ENCODE measurements around the gene ATF7IP2. TPM values are rescaled to one million over a fixed set of nuclear protein-coding genes. Genes with fewer than 3 reads are reported as not detected.

The ATF7IP2 gene
- total RNA-seq, 1 donor from 2014 or later, result 15.3 TPM

GRCh38 chr16:10514369-10515055 is 128.7 kb downstream of the ATF7IP2 start:
- Mint-ChIP-seq H3K9me3 (ENCODE audit: unreplicated experiment) (no peaks in the 10 kb centered on the region), H3K36me3 (ENCODE audit: low read depth, unreplicated experiment) (no peaks in the 10 kb centered on the region), H3K4me3 (ENCODE audit: unreplicated experiment) (no peak overlapping the region), H3K27ac (ENCODE audit: unreplicated experiment) (no peak overlapping the region), H3K4me1 (ENCODE audit: unreplicated experiment) (no peaks in the 10 kb centered on the region), H3K27me3 (ENCODE audit: unreplicated experiment) (peaks cover 2% of the 10 kb centered on the region)
- TF ChIP-seq CTCF (IDR thresholded peaks at IDR 0.05; ENCODE audit: unreplicated experiment), result peak; percentile 79
- peak; percentile 57 for DNase-seq (ENCODE audit: low spot score)

- Mint-ChIP-seq H3K4me3 (ENCODE audit: unreplicated experiment) (no peak overlapping the region), H3K27me3 (ENCODE audit: unreplicated experiment) (peaks cover 2% of the 10 kb centered on the region), H3K9me3 (ENCODE audit: unreplicated experiment) (no peaks in the 10 kb centered on the region), H3K4me1 (ENCODE audit: unreplicated experiment) (no peaks in the 10 kb centered on the region), H3K27ac (ENCODE audit: unreplicated experiment) (no peak overlapping the region), H3K36me3 (ENCODE audit: low read depth, unreplicated experiment) (no peaks in the 10 kb centered on the region)
- DNase-seq (ENCODE audit: low spot score), result no peak
- no peak for TF ChIP-seq CTCF (IDR thresholded peaks at IDR 0.05; ENCODE audit: unreplicated experiment)
Measured at GRCh38 chr16:10517868-10518267, 132.0 kb downstream of the ATF7IP2 start.

- no peaks in the 10 kb centered on the region for H3K4me1 Mint-ChIP-seq (ENCODE audit: unreplicated experiment)
- DNase-seq (ENCODE audit: low spot score), result no peak
- H3K9me3 Mint-ChIP-seq (ENCODE audit: unreplicated experiment), result no peaks in the 10 kb centered on the region
- H3K36me3 Mint-ChIP-seq (ENCODE audit: low read depth, unreplicated experiment), result no peaks in the 10 kb centered on the region
- no peak overlapping the region for H3K27ac Mint-ChIP-seq (ENCODE audit: unreplicated experiment)
- H3K27me3 Mint-ChIP-seq (ENCODE audit: unreplicated experiment), result peaks cover 2% of the 10 kb centered on the region
- TF ChIP-seq CTCF (IDR thresholded peaks at IDR 0.05; ENCODE audit: unreplicated experiment), result no peak
- no peak overlapping the region for H3K4me3 Mint-ChIP-seq (ENCODE audit: unreplicated experiment)
Measured at GRCh38 chr16:10518479-10519041, 132.7 kb downstream of the ATF7IP2 start.

- Mint-ChIP-seq H3K36me3 (ENCODE audit: low read depth, unreplicated experiment) (no peaks in the 10 kb centered on the region), H3K9me3 (ENCODE audit: unreplicated experiment) (no peaks in the 10 kb centered on the region), H3K4me1 (ENCODE audit: unreplicated experiment) (no peaks in the 10 kb centered on the region), H3K4me3 (ENCODE audit: unreplicated experiment) (no peak overlapping the region), H3K27ac (ENCODE audit: unreplicated experiment) (no peak overlapping the region), H3K27me3 (ENCODE audit: unreplicated experiment) (peaks cover 3% of the 10 kb centered on the region)
- no peak for DNase-seq (ENCODE audit: low spot score)
- TF ChIP-seq CTCF (IDR thresholded peaks at IDR 0.05; ENCODE audit: unreplicated experiment), result no peak
Measured at GRCh38 chr16:10519297-10519696, 133.4 kb downstream of the ATF7IP2 start.
